Upper lobe of left lung (tissue), 4 donors: ENCODE results near the gene MRNIP.

Experiments used
- POLR2A ChIP-seq, 4 donors: fragments of 450-650 bp; IDR thresholded peaks; one replicate each; pipeline ENCODE4 v1.5.1; 2016 to 2017; ENCODE audit warnings: antibody characterized with exemption in 4 of 4, mild to moderate bottlenecking in 2 of 4
- POLR2AphosphoS5 ChIP-seq, 2 donors: sonication (generic); formaldehyde crosslinking; IDR thresholded peaks; one replicate each; pipeline ENCODE4 v1.5.1; 2017; ENCODE audit warnings: antibody characterized with exemption in 2 of 2
- TF ChIP-seq, protein P1 (sequence below), 6 experiments: fragments of 450-650 bp in 4 of 6; fragments of 200-600 bp in 2 of 6; sonication (generic) in 2 of 6; IDR thresholded peaks; one replicate each; pipeline ENCODE4 v1.5.1; 2016 to 2019; ENCODE audit warnings: antibody characterized with exemption in 6 of 6

DNA sequence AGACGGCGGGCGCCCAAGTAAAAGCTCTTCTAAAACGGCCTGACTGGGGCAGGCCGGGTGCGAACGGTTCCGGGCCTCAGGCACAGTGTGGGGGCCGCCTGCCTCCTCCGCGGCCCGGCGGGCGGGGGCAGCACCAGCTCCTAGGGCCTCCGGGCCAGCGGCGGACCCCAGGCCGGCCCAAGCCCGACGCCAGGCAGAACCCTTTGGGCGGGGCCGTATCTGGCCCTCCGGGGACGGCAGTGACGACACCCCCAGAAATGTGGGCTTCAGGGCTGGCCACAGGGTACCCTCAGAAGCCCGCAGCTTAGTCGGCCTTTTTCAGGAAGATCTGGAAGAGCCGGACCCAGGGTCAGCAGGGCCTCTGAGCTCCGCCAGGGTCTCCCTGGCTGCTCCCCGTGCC lies 60.9 kb downstream of the MRNIP start:
- TF ChIP-seq, protein P1, sequence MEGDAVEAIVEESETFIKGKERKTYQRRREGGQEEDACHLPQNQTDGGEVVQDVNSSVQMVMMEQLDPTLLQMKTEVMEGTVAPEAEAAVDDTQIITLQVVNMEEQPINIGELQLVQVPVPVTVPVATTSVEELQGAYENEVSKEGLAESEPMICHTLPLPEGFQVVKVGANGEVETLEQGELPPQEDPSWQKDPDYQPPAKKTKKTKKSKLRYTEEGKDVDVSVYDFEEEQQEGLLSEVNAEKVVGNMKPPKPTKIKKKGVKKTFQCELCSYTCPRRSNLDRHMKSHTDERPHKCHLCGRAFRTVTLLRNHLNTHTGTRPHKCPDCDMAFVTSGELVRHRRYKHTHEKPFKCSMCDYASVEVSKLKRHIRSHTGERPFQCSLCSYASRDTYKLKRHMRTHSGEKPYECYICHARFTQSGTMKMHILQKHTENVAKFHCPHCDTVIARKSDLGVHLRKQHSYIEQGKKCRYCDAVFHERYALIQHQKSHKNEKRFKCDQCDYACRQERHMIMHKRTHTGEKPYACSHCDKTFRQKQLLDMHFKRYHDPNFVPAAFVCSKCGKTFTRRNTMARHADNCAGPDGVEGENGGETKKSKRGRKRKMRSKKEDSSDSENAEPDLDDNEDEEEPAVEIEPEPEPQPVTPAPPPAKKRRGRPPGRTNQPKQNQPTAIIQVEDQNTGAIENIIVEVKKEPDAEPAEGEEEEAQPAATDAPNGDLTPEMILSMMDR (IDR thresholded peaks at IDR 0.05) = no peak
- TF ChIP-seq POLR2A (IDR thresholded peaks at IDR 0.05) (no peak), POLR2AphosphoS5 (IDR thresholded peaks at IDR 0.05) (no peak)
